GM18502 (cell line): ENCODE results near the gene CATSPER2.
"Not testable (repeated sequence)": the region's sequence is repeated elsewhere in the genome, so short reads cannot be mapped to it uniquely, and the experiment has no call there.

Source experiments
- ATAC-seq: cut with Tn5 transposase; IDR thresholded peaks from one replicate; pipeline ENCODE4 v1.9.1; 2021; ENCODE audit warnings: mild to moderate bottlenecking; ENCODE audit not compliant: unreplicated experiment, poor library complexity

The CATSPER2 gene

DNA sequence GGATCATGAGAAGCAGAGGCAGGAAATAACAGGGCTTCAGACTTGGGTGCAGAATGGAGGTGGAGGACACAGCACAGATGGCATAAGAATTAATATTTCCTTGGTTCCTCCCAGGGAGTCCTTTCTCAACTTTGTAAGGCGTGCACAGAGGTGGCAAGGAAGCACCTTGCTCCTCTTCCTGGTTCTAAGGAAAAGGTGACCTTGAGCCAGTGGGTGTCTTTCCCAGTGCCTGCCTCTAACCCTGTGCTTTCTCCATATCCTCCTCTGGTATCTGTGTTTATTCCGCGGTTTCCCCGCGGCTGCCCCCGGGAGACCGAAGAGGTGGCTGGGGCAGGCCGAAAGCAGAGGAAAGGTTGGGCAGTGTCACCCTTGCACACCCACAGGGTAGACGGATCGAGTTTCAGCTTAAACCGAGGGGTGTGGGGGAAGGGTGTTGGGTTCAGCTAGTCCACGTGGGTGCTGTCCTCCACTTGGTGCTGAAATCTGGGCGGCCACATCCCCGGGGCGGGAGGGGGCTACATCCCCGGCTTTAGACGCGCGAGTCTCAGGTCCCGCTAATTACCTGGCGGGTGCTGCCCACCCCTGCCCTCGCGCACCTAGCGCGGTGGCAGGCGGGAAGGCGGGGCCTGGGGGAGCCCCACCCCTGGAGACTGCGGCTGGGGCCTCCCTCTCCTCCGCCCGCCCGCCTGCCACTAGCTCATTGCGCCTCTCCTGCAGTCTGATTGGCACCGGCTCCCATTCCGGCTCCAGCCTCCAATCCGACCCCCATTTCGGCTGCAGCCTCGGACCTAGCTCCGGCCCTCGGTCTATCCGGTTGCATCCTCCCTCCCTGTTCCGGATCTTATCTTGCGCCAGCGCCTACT is 55.1 kb downstream of the CATSPER2 start, which contains the start of gene CKMT1B:
Gene CKMT1B (plus strand): TSS at position 700 of the 863 bp plus-strand sequence. CDS start 192 bp downstream, outside the sequence.
- not testable (repeated sequence) for ATAC-seq

DNA sequence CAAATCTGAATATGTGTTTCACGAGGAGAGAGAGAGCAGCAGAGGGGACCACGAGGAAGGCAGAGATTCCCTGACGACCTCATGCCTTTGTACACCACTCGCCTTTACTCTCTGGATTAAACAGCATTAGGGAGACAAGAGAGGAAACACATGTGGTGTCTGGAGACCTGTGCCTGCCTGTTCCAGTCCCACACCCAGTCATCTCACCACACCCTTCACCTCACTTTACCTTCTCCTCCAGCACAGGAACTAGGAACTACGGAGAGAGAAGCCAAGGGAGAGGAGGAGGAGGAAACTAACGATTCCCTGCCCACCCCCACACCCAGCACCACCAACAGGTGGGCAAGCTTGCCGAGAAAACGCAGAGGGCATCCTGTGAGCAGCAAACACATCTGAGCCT is 55.8 kb downstream of the CATSPER2 start:
- not testable (repeated sequence) for ATAC-seq

DNA sequence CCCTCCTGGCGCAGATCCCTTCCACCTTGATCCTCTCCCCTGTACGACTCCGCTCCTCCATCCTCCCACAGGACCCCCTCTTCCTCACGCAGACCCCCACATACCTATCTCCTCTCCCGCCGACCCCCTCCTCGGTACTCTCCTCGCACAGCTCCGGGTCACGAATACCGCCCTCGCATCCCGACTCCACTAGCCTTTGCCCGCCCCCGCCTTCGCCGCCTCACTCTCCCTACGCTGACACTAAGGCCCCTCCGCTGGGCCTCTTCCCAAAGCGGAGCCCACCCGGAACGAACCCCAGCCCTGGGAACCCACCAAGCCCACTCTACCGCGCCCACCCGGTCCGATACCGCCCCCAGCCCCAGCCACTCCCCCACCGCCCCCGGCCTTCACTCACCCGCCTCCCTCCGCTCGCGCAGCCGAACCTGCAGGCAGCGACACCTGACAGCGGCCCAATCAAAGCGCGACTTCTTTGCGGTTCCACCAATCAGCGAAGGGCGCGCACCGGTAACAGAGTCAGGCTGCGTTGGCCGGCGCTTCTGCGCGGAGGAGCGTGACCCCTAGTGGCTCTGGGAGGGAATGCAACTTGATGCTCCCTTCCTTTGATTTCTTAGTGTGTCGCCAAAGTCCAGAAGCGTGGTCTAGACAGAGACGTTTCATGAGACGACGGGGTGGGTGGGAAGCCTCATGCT is 58.7 kb downstream of the CATSPER2 start, which contains the start of gene PPIP5K1:
Gene PPIP5K1 (minus strand): TSS at position 431 of the 689 bp plus-strand sequence. CDS start 5,704 bp downstream, outside the sequence.
- peak; percentile 97 for ATAC-seq
